Activated naive CD4-positive, alpha-beta T cell treated with anti-CD3 and anti-CD28 coated beads, Interleukin-2, amount 50 U/mL, for 24 hours (primary cell): ENCODE data around the gene MICU1.

ENCODE experiments used
- H3K27ac Mint-ChIP-seq: one replicate; pipeline ENCODE4 v1.8.0; 2021; ENCODE audit warnings: mild to moderate bottlenecking, mixed read lengths
- H3K27me3 Mint-ChIP-seq: one replicate; pipeline ENCODE4 v1.8.0; 2021; ENCODE audit warnings: mixed read lengths
- H3K36me3 Mint-ChIP-seq: one replicate; pipeline ENCODE4 v1.8.0; 2021; ENCODE audit warnings: mixed read lengths
- H3K4me1 Mint-ChIP-seq: one replicate; pipeline ENCODE4 v1.8.0; 2021; ENCODE audit warnings: mixed read lengths
- H3K4me3 Mint-ChIP-seq: one replicate; pipeline ENCODE4 v1.8.0; 2021; ENCODE audit warnings: mild to moderate bottlenecking, mixed read lengths
- H3K9me3 Mint-ChIP-seq: one replicate; pipeline ENCODE4 v1.8.0; 2021; ENCODE audit warnings: mixed read lengths

Gene MICU1

GRCh38 chr10:72323108-72323749 is 302.6 kb downstream of the MICU1 start:
- Mint-ChIP-seq H3K27me3 (no peaks in the 10 kb centered on the region), H3K4me3 (peak overlapping the region; percentile 30), H3K9me3 (no peaks in the 10 kb centered on the region), H3K4me1 (peaks cover 75% of the 10 kb centered on the region), H3K36me3 (peaks cover 4% of the 10 kb centered on the region), H3K27ac (peak overlapping the region; percentile 96)

GRCh38 chr10:72322280-72323058 is 303.4 kb downstream of the MICU1 start:
- no peaks in the 10 kb centered on the region for H3K27me3 Mint-ChIP-seq
- H3K4me3 Mint-ChIP-seq = peak overlapping the region; percentile 60
- peaks cover 72% of the 10 kb centered on the region for H3K4me1 Mint-ChIP-seq
- H3K27ac Mint-ChIP-seq = peak overlapping the region; percentile 96
- H3K36me3 Mint-ChIP-seq = peaks cover 4% of the 10 kb centered on the region
- H3K9me3 Mint-ChIP-seq = no peaks in the 10 kb centered on the region

- peak overlapping the region; percentile 96 for H3K27ac Mint-ChIP-seq
- peaks cover 4% of the 10 kb centered on the region for H3K36me3 Mint-ChIP-seq
- peaks cover 76% of the 10 kb centered on the region for H3K4me1 Mint-ChIP-seq
- no peaks in the 10 kb centered on the region for H3K27me3 Mint-ChIP-seq
- peak overlapping the region; percentile 60 for H3K4me3 Mint-ChIP-seq
- no peaks in the 10 kb centered on the region for H3K9me3 Mint-ChIP-seq
Measured at GRCh38 chr10:72322030-72322279, 303.9 kb downstream of the MICU1 start.

GRCh38 chr10:72321248-72322029 is 304.4 kb downstream of the MICU1 start:
- peak overlapping the region; percentile 100 for H3K27ac Mint-ChIP-seq
- peak overlapping the region; percentile 60 for H3K4me3 Mint-ChIP-seq
- H3K4me1 Mint-ChIP-seq = peaks cover 74% of the 10 kb centered on the region
- no peaks in the 10 kb centered on the region for H3K9me3 Mint-ChIP-seq
- H3K36me3 Mint-ChIP-seq = peaks cover 2% of the 10 kb centered on the region
- H3K27me3 Mint-ChIP-seq = no peaks in the 10 kb centered on the region

GRCh38 chr10:72320676-72321247 is 305.1 kb downstream of the MICU1 start:
- H3K27ac Mint-ChIP-seq = peak overlapping the region; percentile 100
- no peaks in the 10 kb centered on the region for H3K9me3 Mint-ChIP-seq
- peaks cover 2% of the 10 kb centered on the region for H3K36me3 Mint-ChIP-seq
- no peaks in the 10 kb centered on the region for H3K27me3 Mint-ChIP-seq
- H3K4me1 Mint-ChIP-seq = peaks cover 79% of the 10 kb centered on the region
- peak overlapping the region; percentile 93 for H3K4me3 Mint-ChIP-seq

GRCh38 chr10:72319416-72320254 is 306.2 kb downstream of the MICU1 start:
- H3K36me3 Mint-ChIP-seq = peaks cover 2% of the 10 kb centered on the region
- peaks cover 86% of the 10 kb centered on the region for H3K4me1 Mint-ChIP-seq
- peak overlapping the region; percentile 93 for H3K4me3 Mint-ChIP-seq
- H3K27ac Mint-ChIP-seq = peak overlapping the region; percentile 100
- no peaks in the 10 kb centered on the region for H3K27me3 Mint-ChIP-seq
- H3K9me3 Mint-ChIP-seq = no peaks in the 10 kb centered on the region

GRCh38 chr10:72318418-72319262 is 307.2 kb downstream of the MICU1 start:
- H3K27ac Mint-ChIP-seq = peak overlapping the region; percentile 94
- H3K9me3 Mint-ChIP-seq = no peaks in the 10 kb centered on the region
- H3K4me1 Mint-ChIP-seq = peaks cover 80% of the 10 kb centered on the region
- peaks cover 2% of the 10 kb centered on the region for H3K36me3 Mint-ChIP-seq
- H3K4me3 Mint-ChIP-seq = peak overlapping the region; percentile 84
- H3K27me3 Mint-ChIP-seq = no peaks in the 10 kb centered on the region
